Muscle of back (tissue), 11 donors: Measurements from ENCODE around the gene PTMA. TPM values are rescaled to one million over a fixed set of nuclear protein-coding genes. Genes with fewer than 3 reads are reported as not detected.

ENCODE experiments used
- DNase-seq, 3 donors: peaks; one replicate each; pipeline versions ENCODE4 v3.0.0 to v3.0.0-alpha.2; 2013
- polyA plus RNA-seq, 10 donors: library from polyadenylated mRNA; unstranded; fragments of 120-200 nt; gene quantifications; one replicate each; pipeline ENCODE4 v1.2.1, GENCODE V29; 2013; ENCODE audit not compliant: insufficient read length in 10 of 10

PTMA gene
- polyA plus RNA-seq, 10 donors: 528 to 925 (median 619) TPM

- DNase-seq: peak; percentile 77 to 88 (median 80)
Observed at GRCh38 chr2:231713730-231714638, 5.7 kb downstream of the PTMA start.

- DNase-seq: peak; percentile 51 to 82 (median 69)
Observed at GRCh38 chr2:231714639-231715498, 6.5 kb downstream of the PTMA start.

GRCh38 chr2:231715499-231715837 lies 7.1 kb downstream of the PTMA start:
- no peak for DNase-seq

- DNase-seq: peak in 1 of 3 donors; percentile 28
Observed at GRCh38 chr2:231715988-231716616, 7.8 kb downstream of the PTMA start.

- DNase-seq: no peak
Observed at GRCh38 chr2:231716666-231717280, 8.4 kb downstream of the PTMA start.

- peak in 1 of 3 donors; percentile 55 for DNase-seq
Observed at GRCh38 chr2:231717281-231718171, 9.2 kb downstream of the PTMA start.

GRCh38 chr2:231718799-231719198 lies 10.5 kb downstream of the PTMA start:
- no peak for DNase-seq

- DNase-seq: no peak
Observed at GRCh38 chr2:231720292-231720986, 12.1 kb downstream of the PTMA start.

GRCh38 chr2:231720987-231721966 lies 13.0 kb downstream of the PTMA start:
- DNase-seq: no peak

- DNase-seq: no peak
Observed at GRCh38 chr2:231722721-231723307, 14.5 kb downstream of the PTMA start.

- no peak for DNase-seq
Observed at GRCh38 chr2:231725476-231725875, 17.2 kb downstream of the PTMA start.

- no peak for DNase-seq
Observed at GRCh38 chr2:231726276-231726675, 18.0 kb downstream of the PTMA start.

GRCh38 chr2:231727621-231728020 lies 19.3 kb downstream of the PTMA start:
- no peak for DNase-seq

GRCh38 chr2:231732604-231733003 lies 24.3 kb downstream of the PTMA start:
- no peak for DNase-seq

- DNase-seq: no peak
Observed at GRCh38 chr2:231737761-231738160, 29.4 kb downstream of the PTMA start.

- no peak for DNase-seq
Observed at GRCh38 chr2:231743376-231744116, 35.2 kb downstream of the PTMA start.

GRCh38 chr2:231745303-231746038 lies 37.1 kb downstream of the PTMA start:
- DNase-seq: no peak
